Measurements from ENCODE around the gene HDHD2. TPM values are rescaled to one million over a fixed set of nuclear protein-coding genes. Genes with fewer than 3 reads are reported as not detected.
A peak's percentile ranks its signal among the peaks of the same experiment; 100 is the strongest.

HDHD2 gene
- polyA plus RNA-seq, 3 donors, result 10.6 to 38.1 (median 30.6) TPM

DNA sequence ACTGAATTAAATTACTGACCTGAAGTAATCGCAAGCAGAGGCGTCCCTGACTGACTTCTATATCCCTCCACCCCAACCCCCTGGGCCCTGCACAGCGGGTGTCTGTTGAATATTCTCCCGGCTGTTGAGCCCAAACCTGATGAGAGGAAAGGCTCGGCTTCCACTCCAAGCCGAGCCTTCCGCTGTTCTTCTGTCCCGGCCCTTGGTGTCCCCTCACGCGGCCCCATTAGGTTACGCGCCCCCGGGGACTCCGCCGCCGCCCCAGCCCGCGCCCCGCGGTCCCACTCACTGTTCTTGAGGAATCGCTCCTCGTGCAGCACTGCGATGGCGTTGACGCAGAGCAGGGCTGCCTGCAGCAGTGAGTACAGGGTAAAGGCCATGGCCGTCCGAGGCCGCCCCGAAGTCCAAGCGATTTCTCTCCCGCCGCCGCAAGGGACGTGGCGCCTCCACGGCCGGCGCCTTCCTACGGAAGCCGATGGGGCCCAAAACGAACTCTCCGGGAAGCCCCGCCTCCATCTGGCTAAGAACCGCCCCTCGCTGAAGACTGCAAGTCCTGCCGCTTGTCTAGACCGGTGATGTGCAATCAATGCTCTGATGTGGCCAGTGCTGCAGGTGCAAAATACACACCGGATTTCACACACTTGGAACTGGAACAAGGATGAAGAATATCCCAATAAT is 25.7 kb upstream of the HDHD2 start, which contains the start of gene IER3IP1:
TSS of gene IER3IP1 (minus strand) at position 467 of the 678 bp plus-strand sequence. CDS start at position 380, 87 bp downstream.
- peaks cover 3% of the 10 kb centered on the region for H4K20me1 ChIP-seq (ENCODE audit: insufficient read depth, low read length)
- H2AFZ ChIP-seq (ENCODE audit: insufficient read depth, low read depth, low read length, poor library complexity, severe bottlenecking), result peak within 1 kb of the TSS; percentile 97
- TF ChIP-seq, protein P1, sequence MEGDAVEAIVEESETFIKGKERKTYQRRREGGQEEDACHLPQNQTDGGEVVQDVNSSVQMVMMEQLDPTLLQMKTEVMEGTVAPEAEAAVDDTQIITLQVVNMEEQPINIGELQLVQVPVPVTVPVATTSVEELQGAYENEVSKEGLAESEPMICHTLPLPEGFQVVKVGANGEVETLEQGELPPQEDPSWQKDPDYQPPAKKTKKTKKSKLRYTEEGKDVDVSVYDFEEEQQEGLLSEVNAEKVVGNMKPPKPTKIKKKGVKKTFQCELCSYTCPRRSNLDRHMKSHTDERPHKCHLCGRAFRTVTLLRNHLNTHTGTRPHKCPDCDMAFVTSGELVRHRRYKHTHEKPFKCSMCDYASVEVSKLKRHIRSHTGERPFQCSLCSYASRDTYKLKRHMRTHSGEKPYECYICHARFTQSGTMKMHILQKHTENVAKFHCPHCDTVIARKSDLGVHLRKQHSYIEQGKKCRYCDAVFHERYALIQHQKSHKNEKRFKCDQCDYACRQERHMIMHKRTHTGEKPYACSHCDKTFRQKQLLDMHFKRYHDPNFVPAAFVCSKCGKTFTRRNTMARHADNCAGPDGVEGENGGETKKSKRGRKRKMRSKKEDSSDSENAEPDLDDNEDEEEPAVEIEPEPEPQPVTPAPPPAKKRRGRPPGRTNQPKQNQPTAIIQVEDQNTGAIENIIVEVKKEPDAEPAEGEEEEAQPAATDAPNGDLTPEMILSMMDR (IDR thresholded peaks at IDR 0.05), result no peak
- H3K79me2 ChIP-seq (ENCODE audit: insufficient read depth, low read length), result peaks cover 48% of the 10 kb centered on the region
- intact Hi-C loops (cut with micrococcal nuclease), result no loop called here
- Mint-ChIP-seq H3K36me3 (no peaks in the 10 kb centered on the region), H3K4me3 (no peak within 1 kb of the TSS), H3K27me3 (ENCODE audit: low read depth in 3 of 3) (peaks cover 3 to 4% (median 4%) of the 10 kb centered on the region in 3 donors), H3K4me1 (peaks cover 2% of the 10 kb centered on the region), H3K9me3 (peaks cover 0 to 2% (median 0%) of the 10 kb centered on the region in 7 donors), H3K27ac (peak within 1 kb of the TSS in 5 of 7 donors; percentile 47 to 88 (median 75))
- H3K9me3 ChIP-seq (replicated peaks in 1 of 2; ENCODE audit: control insufficient read depth in 1 of 2, insufficient read depth in 1 of 2, low read length in 2 of 2), result no peaks in the 10 kb centered on the region
- H3K4me3 ChIP-seq (replicated peaks in 1 of 3; ENCODE audit: low read depth in 2 of 3, low read length in 3 of 3), result peak within 1 kb of the TSS; percentile 76 to 90 (median 76)
- peak within 1 kb of the TSS; percentile 92 for H3K4me2 ChIP-seq (replicated peaks; ENCODE audit: extremely low read depth, low read length, poor library complexity, severe bottlenecking)
- under 1% methylated on average over 48 of the region's 48 CpGs for WGBS (ENCODE audit: insufficient coverage)
- DNase-seq, result peak; percentile 78 to 83 (median 83)
- H3K27ac ChIP-seq (ENCODE audit: low read depth in 1 of 2, low read length in 2 of 2), result peak within 1 kb of the TSS; percentile 27 to 77
- H3K36me3 ChIP-seq (replicated peaks in 1 of 2; ENCODE audit: control insufficient read depth in 1 of 2, insufficient read depth in 2 of 2, low read length in 2 of 2), result no peaks in the 10 kb centered on the region
- H3K9ac ChIP-seq (ENCODE audit: insufficient read depth, low read length, poor library complexity, severe bottlenecking), result peak within 1 kb of the TSS; percentile 84
- peaks cover 12 to 14% of the 10 kb centered on the region in 2 donors for H3K4me1 ChIP-seq (ENCODE audit: control insufficient read depth in 1 of 2, insufficient read depth in 2 of 2, low read length in 2 of 2)
- no peaks in the 10 kb centered on the region for H3K27me3 ChIP-seq (ENCODE audit: control insufficient read depth in 2 of 2, insufficient read depth in 2 of 2, low read length in 2 of 2)

DNA sequence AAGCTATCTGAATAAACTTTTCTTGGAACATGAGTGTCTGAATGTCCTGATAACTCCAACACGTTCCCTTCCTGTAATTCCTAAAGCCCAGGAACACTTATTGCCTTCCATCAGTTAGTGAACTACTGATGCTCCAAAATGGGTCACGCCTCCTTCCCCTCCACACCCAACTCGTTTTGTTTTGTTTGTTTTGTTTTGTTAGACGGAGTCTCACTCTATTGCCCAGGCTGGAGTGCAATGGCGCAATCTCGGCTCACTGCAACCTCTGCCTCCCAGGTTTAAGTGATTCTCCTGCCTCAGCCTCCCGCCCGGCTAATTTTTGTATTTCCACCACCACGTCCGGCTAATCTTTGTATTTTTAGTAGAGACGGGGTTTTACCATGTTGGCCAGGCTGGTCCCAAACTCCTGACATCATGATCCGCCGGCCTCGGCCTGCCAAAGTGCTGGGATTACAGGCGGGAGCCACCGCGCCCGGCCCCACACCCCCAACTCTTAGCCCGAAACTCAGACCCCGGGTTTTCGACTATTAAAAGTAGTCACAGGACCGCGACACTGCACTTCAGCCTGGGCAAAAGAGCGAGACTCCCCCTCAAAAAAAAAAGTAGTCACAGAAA is 25.1 kb upstream of the HDHD2 start:
- peak overlapping the region; percentile 84 for H3K9ac ChIP-seq (ENCODE audit: insufficient read depth, low read length, poor library complexity, severe bottlenecking)
- intact Hi-C loops (cut with micrococcal nuclease), result no loop called here
- Mint-ChIP-seq H3K36me3 (no peaks in the 10 kb centered on the region), H3K27me3 (ENCODE audit: low read depth in 3 of 3) (peaks cover 3 to 4% (median 4%) of the 10 kb centered on the region in 3 donors), H3K4me1 (peaks cover 2% of the 10 kb centered on the region), H3K4me3 (no peak overlapping the region), H3K27ac (peak overlapping the region in 5 of 7 donors; percentile 47 to 88 (median 75)), H3K9me3 (no peaks in the 10 kb centered on the region)
- peak overlapping the region; percentile 97 for H2AFZ ChIP-seq (ENCODE audit: insufficient read depth, low read depth, low read length, poor library complexity, severe bottlenecking)
- peak overlapping the region; percentile 76 to 90 (median 76) for H3K4me3 ChIP-seq (replicated peaks in 1 of 3; ENCODE audit: low read depth in 2 of 3, low read length in 3 of 3)
- TF ChIP-seq, protein P1 (IDR thresholded peaks at IDR 0.05), result no peak
- H3K9me3 ChIP-seq (replicated peaks in 1 of 2; ENCODE audit: control insufficient read depth in 1 of 2, insufficient read depth in 1 of 2, low read length in 2 of 2), result no peaks in the 10 kb centered on the region
- H3K4me1 ChIP-seq (ENCODE audit: control insufficient read depth in 1 of 2, insufficient read depth in 2 of 2, low read length in 2 of 2), result peaks cover 12 to 14% of the 10 kb centered on the region in 2 donors
- DNase-seq, result no peak
- WGBS (ENCODE audit: insufficient coverage), result 4% methylated on average over 13 of the region's 24 CpGs
- no peaks in the 10 kb centered on the region for H3K36me3 ChIP-seq (replicated peaks in 1 of 2; ENCODE audit: control insufficient read depth in 1 of 2, insufficient read depth in 2 of 2, low read length in 2 of 2)
- H3K27me3 ChIP-seq (ENCODE audit: control insufficient read depth in 2 of 2, insufficient read depth in 2 of 2, low read length in 2 of 2), result no peaks in the 10 kb centered on the region
- H4K20me1 ChIP-seq (ENCODE audit: insufficient read depth, low read length), result peaks cover 3% of the 10 kb centered on the region
- peaks cover 54% of the 10 kb centered on the region for H3K79me2 ChIP-seq (ENCODE audit: insufficient read depth, low read length)
- peak overlapping the region; percentile 92 for H3K4me2 ChIP-seq (replicated peaks; ENCODE audit: extremely low read depth, low read length, poor library complexity, severe bottlenecking)
- peak overlapping the region in 1 of 2 donors; percentile 77 for H3K27ac ChIP-seq (ENCODE audit: low read depth in 1 of 2, low read length in 2 of 2)
